ENCODE measurements around the gene UQCR10.

UQCR10 gene

GRCh38 chr22:29798318-29798717 lies 31.1 kb downstream of the UQCR10 start:
- no peak for DNase-seq (ENCODE audit: low read depth, low spot score)

- DNase-seq (ENCODE audit: low read depth, low spot score) = no peak
Observed at GRCh38 chr22:29798801-29799200, 31.6 kb downstream of the UQCR10 start.

GRCh38 chr22:29799217-29799680 lies 32.1 kb downstream of the UQCR10 start:
- peak; percentile 80 for DNase-seq (ENCODE audit: low read depth, low spot score)

DNA sequence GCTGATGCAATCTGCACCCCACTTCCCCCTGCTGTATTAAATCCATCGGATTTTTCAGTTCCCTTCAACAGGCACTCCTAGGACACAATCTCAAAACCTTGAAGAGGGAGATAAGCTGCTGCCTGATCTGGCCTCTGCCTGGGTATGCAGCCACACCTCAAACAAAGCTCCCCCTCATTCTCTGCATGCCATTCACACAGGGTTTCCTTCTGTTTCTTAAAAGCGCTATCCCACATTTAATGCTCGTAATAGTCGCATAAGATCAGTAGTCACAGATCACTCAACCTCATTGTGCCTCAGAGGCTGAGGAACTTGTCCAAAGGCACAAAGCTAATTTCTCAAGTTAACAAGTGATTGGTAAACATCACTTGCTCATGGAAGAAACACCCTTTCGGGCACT lies 34.0 kb downstream of the UQCR10 start:
- DNase-seq (ENCODE audit: low read depth, low spot score) = no peak

GRCh38 chr22:29801796-29802195 lies 34.6 kb downstream of the UQCR10 start:
- DNase-seq (ENCODE audit: low read depth, low spot score) = no peak

GRCh38 chr22:29803190-29803589 lies 36.0 kb downstream of the UQCR10 start:
- no peak for DNase-seq (ENCODE audit: low read depth, low spot score)

DNA sequence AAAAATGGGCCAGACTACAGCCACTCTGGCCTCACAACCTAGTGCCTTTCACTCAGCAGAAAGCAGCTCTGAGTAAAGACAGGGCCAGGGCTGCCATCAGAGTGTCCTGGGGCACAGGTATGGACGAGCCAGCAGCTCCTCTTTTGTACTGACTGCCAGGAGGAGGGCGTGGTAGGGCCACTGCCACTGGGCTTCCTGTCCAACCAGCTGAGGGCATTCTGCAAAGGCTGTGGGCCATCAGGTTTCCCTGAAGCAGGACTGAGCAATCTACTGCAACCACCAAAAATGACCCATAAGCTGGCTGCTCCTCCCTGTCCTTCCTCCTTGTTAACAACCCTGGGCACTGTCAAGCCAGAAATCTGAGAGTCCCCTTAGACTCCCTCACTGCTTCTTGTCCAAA lies 37.8 kb downstream of the UQCR10 start:
- no peak for DNase-seq (ENCODE audit: low read depth, low spot score)

DNA sequence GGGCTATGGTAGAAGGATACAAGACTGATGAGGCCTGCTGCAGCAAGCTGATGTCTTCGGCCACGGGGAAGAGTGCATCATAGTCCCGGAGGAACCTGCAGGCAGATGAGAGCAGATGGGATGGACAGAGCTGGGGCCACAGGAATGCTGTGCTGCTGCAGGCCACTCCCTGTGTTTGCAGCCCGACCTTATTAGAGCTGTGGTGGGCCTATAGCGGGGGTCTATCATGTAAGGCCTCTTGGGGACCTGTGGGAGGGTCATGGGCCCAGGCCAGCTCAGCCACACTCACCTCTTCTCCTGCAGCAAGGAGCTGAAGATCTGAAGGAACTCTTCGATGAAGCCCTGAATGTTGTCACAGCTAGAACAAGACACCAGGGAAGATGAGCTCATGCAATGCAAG lies 39.0 kb downstream of the UQCR10 start:
- DNase-seq (ENCODE audit: low read depth, low spot score) = no peak

GRCh38 chr22:29810216-29810615 lies 43.0 kb downstream of the UQCR10 start:
- no peak for DNase-seq (ENCODE audit: low read depth, low spot score)

DNA sequence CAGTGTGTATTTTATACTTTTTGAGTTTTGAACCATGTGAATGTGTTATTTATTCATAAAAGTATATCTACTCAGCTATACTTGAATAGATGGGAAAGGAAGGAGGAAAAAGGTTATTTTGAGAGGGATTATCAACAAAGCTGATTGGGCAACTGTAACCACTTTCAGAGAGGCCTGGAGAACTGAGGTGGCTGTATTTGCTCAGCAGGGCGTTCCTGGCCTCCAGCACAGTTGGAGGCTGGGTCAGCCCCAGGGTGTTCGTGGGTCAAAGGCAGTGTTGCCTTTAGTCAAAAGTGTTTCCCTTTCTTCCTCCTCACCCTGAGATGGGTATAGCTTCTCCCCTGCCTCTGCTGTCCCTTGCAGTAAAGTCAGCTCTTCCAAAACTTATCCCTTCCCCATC lies 44.2 kb downstream of the UQCR10 start:
- DNase-seq (ENCODE audit: low read depth, low spot score) = no peak

DNA sequence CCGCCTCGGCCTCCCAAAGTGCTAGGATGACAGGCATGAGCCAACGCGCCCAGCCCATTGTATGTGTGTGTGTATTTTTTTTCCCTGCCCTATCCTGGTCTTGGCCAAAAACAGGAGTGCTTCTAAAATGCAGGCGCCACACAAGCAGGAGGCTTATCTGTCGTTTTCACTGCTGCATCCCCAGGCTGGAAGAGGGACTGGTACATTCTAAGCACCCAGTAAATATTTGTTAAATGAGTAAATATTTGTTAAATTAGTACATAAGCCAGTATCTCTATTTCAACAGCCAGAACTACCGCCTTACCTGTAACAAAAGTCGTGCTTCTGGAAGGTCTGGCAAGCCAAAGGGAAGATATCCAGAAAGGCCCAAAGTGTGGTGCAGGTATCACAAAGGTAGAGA lies 46.0 kb downstream of the UQCR10 start:
- DNase-seq (ENCODE audit: low read depth, low spot score) = no peak

GRCh38 chr22:29813563-29813962 lies 46.4 kb downstream of the UQCR10 start:
- DNase-seq (ENCODE audit: low read depth, low spot score) = no peak

DNA sequence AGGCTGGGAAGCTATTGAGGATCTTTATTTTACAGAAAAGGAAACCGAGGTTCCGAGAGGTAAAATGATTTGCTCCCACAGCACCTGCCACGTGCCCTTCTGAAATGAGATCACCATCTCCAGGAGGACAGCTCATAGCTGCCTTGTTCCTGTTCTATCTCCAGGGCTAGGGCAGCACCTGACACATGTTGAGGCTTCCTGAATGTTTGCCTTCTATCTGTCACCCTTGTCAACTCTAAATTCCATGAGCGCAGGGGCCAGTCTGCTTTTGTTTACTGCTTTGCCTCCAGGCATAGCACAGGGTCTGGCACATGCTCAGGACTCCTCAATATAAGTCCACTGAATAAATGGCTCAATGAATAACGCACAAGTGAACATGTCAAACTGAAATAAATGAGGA lies 46.8 kb downstream of the UQCR10 start:
- DNase-seq (ENCODE audit: low read depth, low spot score) = no peak

- no peak for DNase-seq (ENCODE audit: low read depth, low spot score)
Observed at GRCh38 chr22:29815580-29815979, 48.4 kb downstream of the UQCR10 start.

GRCh38 chr22:29816128-29816527 lies 49.0 kb downstream of the UQCR10 start:
- DNase-seq (ENCODE audit: low read depth, low spot score) = no peak

- no peak for DNase-seq (ENCODE audit: low read depth, low spot score)
Observed at GRCh38 chr22:29816539-29816938, 49.4 kb downstream of the UQCR10 start.

- DNase-seq (ENCODE audit: low read depth, low spot score) = no peak
Observed at GRCh38 chr22:29816980-29817379, 49.8 kb downstream of the UQCR10 start.

DNA sequence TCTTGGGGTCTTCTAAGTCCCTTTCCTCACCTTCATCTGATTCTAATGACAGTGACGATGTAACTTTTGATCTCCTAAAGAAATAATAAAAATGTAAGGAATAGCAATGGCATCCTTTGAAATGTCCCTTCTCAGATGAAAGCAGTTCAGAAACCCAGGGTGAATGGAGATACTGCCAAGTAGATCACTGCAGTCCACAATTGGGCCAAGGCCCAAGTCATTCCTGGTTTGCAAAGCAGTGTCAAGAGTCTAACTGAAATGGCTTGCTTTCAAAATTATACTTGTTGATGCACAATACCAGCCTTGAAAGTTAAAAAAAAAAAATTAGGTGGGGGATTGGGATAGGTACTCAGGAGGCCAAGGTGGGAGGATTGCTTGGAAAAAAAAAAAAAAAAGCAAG lies 50.6 kb downstream of the UQCR10 start:
- no peak for DNase-seq (ENCODE audit: low read depth, low spot score)

DNA sequence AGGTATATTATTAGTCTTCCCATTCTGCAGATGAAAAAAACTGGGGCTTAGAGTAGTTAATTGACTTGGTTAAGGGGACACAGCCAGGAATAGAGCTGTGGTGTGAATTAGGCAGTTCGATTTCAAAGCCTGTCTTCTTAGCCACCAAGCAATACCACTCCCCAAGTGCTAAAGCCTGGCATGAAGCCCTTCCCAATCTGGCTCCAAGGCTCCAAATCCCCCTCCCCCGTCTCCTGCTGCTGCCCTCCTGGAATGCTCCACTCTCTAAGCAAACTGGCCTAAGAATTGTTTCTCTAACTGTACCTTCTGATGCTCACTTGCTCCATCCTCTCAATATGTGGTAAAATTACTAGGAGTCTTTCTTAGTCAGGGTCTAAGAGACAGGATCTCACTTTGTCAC lies 52.3 kb downstream of the UQCR10 start:
- no peak for DNase-seq (ENCODE audit: low read depth, low spot score)
